KMS-11 (cell line): ENCODE results near the gene COPE.

Source experiments
- H2AFZ ChIP-seq: fragments of 200-600 bp; sonication (generic); 2 replicates; pipeline ENCODE4 v1.6.1; 2016; ENCODE audit warnings: antibody characterized with exemption, mixed run types, low read depth
- H3K27ac ChIP-seq: fragments of 200-600 bp; sonication (generic); 2 replicates; pipeline ENCODE4 v1.6.1; 2016; ENCODE audit warnings: mild to moderate bottlenecking, mixed run types
- H3K27me3 ChIP-seq: fragments of 200-600 bp; sonication (generic); 2 replicates; pipeline ENCODE4 v1.6.1; 2017; ENCODE audit warnings: mild to moderate bottlenecking, low read depth, mixed run types, moderate library complexity; ENCODE audit not compliant: insufficient read depth
- H3K36me3 ChIP-seq: fragments of 200-600 bp; sonication (generic); 2 replicates; pipeline ENCODE4 v1.6.1; 2017; ENCODE audit warnings: mild to moderate bottlenecking, mixed run types; ENCODE audit not compliant: insufficient read depth
- H3K4me1 ChIP-seq: fragments of 200-600 bp; sonication (generic); 2 replicates; pipeline ENCODE4 v1.6.1; 2016; ENCODE audit warnings: mild to moderate bottlenecking, low read depth, mixed run types; ENCODE audit not compliant: poor library complexity, severe bottlenecking
- H3K4me2 ChIP-seq: fragments of 200-600 bp; sonication (generic); 2 replicates; pipeline ENCODE4 v1.7.0; 2016; ENCODE audit warnings: mild to moderate bottlenecking, mixed run types
- H3K4me3 ChIP-seq: fragments of 200-600 bp; sonication (generic); IDR thresholded peaks from 2 replicates; pipeline ENCODE4 v1.6.1; 2017; ENCODE audit warnings: low read depth, low read length, mixed read lengths; ENCODE audit not compliant: insufficient read depth
- H3K79me2 ChIP-seq: fragments of 200-600 bp; sonication (generic); 2 replicates; pipeline ENCODE4 v1.6.1; 2016; ENCODE audit warnings: low read depth, mixed run types; ENCODE audit not compliant: insufficient read depth
- H3K9ac ChIP-seq: fragments of 200-600 bp; sonication (generic); 2 replicates; pipeline ENCODE4 v1.6.1; 2016; ENCODE audit warnings: mild to moderate bottlenecking, mixed run types
- H4K20me1 ChIP-seq: fragments of 200-600 bp; sonication (generic); 2 replicates; pipeline ENCODE4 v1.6.1; 2016; ENCODE audit warnings: mild to moderate bottlenecking, mixed run types; ENCODE audit not compliant: insufficient read depth
- TF ChIP-seq, protein P1 (sequence below): fragments of 200-600 bp; sonication (generic); conservative IDR thresholded peaks from 2 replicates; pipeline ENCODE4 v1.6.1; 2017; ENCODE audit warnings: low read depth, mild to moderate bottlenecking, antibody characterized with exemption, low read length, moderate library complexity, mixed read lengths

The COPE gene

DNA sequence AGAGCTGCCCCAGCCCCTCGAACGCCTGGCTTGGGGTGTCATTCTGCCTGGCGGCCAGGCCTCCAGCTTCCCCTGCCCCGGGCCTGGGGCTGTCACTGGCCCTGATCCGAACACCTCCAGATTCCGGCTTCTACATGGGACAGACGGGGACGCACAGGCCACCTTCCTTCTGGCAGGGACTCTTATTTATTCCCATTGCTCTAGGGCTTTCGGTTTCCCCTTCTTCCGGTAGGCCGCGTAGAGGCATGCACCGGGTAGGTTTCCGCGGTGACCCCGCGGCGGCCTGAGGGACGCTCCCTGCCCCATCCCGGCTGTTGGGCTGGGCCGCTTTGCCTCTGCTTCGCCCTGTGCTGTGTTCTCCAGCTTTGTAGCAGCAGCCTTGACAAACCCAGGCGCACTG is 51.4 kb downstream of the COPE start:
- H4K20me1 ChIP-seq: no peaks in the 10 kb centered on the region
- no peak overlapping the region for H2AFZ ChIP-seq
- no peak overlapping the region for H3K4me3 ChIP-seq
- no peak overlapping the region for H3K27ac ChIP-seq
- H3K4me2 ChIP-seq: no peak overlapping the region
- H3K27me3 ChIP-seq: no peaks in the 10 kb centered on the region
- no peak overlapping the region for H3K9ac ChIP-seq
- no peaks in the 10 kb centered on the region for H3K79me2 ChIP-seq
- TF ChIP-seq, protein P1, sequence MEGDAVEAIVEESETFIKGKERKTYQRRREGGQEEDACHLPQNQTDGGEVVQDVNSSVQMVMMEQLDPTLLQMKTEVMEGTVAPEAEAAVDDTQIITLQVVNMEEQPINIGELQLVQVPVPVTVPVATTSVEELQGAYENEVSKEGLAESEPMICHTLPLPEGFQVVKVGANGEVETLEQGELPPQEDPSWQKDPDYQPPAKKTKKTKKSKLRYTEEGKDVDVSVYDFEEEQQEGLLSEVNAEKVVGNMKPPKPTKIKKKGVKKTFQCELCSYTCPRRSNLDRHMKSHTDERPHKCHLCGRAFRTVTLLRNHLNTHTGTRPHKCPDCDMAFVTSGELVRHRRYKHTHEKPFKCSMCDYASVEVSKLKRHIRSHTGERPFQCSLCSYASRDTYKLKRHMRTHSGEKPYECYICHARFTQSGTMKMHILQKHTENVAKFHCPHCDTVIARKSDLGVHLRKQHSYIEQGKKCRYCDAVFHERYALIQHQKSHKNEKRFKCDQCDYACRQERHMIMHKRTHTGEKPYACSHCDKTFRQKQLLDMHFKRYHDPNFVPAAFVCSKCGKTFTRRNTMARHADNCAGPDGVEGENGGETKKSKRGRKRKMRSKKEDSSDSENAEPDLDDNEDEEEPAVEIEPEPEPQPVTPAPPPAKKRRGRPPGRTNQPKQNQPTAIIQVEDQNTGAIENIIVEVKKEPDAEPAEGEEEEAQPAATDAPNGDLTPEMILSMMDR: no peak
- no peaks in the 10 kb centered on the region for H3K4me1 ChIP-seq
- peaks cover 3% of the 10 kb centered on the region; the same call in 1 of the 2 replicates for H3K36me3 ChIP-seq

DNA sequence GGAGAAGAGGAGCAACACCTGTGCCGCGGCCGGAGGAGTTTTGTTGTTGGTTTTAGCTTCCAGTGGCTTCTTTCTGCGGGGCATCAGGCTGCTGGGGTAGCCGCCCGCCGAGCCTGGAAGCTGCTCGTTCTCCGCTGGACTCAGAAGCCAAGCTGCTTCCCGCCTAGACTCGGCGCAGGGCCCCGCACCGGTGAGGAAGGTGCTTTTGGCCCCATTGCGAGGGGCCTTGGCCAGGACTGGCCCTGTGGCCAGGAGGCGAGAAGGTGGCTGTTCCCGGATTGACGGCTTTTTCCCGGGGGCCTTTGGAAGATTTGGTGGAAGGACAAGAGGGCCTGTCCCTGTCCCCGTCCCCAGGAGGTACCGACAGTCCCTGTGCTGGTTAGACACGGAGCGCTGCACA is 52.0 kb downstream of the COPE start:
- no peaks in the 10 kb centered on the region for H4K20me1 ChIP-seq
- TF ChIP-seq, protein P1: no peak
- no peaks in the 10 kb centered on the region for H3K79me2 ChIP-seq
- H3K27me3 ChIP-seq: no peaks in the 10 kb centered on the region
- H3K4me3 ChIP-seq: no peak overlapping the region
- no peaks in the 10 kb centered on the region for H3K4me1 ChIP-seq
- H3K9ac ChIP-seq: no peak overlapping the region
- no peak overlapping the region for H2AFZ ChIP-seq
- H3K36me3 ChIP-seq: peaks cover 3% of the 10 kb centered on the region; the same call in 1 of the 2 replicates
- no peak overlapping the region for H3K27ac ChIP-seq
- H3K4me2 ChIP-seq: no peak overlapping the region

DNA sequence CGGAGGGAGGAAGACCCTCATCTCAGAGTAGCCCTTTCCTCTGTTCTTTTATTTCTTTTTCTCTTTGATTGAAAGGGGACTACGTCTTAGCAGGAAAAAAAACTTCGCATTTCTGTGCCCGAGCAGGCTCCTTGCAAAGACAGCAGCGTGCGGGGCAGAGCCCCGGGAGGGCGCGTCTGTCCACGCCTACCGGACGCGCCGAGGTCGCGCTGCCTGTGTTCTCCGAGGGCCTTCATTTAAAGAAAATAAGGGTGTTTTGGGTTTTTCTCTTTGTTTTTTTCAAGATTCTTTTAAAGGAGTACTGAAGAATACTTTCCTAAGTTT is 52.4 kb downstream of the COPE start:
- H3K4me2 ChIP-seq: no peak overlapping the region
- TF ChIP-seq, protein P1: peak; percentile 2; the same call in 1 of the 2 replicates
- no peak overlapping the region for H3K27ac ChIP-seq
- H3K4me3 ChIP-seq: no peak overlapping the region
- H3K79me2 ChIP-seq: no peaks in the 10 kb centered on the region
- peaks cover 3% of the 10 kb centered on the region; the same call in 1 of the 2 replicates for H3K36me3 ChIP-seq
- no peaks in the 10 kb centered on the region for H4K20me1 ChIP-seq
- no peaks in the 10 kb centered on the region for H3K4me1 ChIP-seq
- no peak overlapping the region for H2AFZ ChIP-seq
- H3K9ac ChIP-seq: no peak overlapping the region
- no peaks in the 10 kb centered on the region for H3K27me3 ChIP-seq

DNA sequence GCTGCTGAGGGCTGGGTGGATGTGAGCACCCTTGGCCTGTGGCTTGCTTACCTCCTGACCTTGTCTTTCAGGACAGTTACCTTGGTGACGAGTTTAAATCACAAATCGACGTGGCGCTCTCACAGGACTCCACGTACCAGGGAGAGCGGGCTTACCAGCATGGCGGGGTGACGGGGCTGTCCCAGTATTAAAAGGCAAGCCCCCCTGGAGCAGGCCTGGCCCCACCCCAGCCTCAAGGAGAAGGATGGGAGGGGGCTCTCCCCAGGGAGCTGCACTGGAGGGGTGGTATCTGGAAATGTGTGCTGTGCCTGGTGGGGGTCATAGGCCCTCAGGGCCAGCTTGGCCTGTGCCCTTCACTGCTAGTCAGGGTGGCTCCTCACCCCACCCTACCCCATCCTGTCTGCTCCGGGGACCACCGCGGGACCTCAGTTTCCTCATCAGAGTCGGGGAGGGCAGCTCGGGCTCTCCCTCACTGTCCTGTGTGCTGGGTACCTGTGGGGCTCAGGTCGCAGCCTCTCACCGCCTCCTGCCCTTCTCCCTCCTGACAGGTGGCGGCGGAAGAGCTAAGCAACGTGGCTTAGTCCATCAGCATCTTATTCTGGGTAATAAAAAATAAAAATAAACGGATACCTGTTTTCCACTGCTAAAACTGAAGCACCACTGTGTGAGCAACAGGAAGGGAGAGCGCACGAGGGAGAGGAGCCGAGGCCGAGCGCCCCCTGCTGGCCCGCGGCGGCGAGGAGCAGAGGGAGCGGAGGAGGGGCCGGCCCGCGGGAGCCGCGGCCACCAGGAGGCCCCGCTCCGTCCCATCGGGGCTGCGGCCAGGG is 53.0 kb downstream of the COPE start:
- H3K36me3 ChIP-seq: peaks cover 3% of the 10 kb centered on the region; the same call in 1 of the 2 replicates
- no peak overlapping the region for H3K4me3 ChIP-seq
- no peak overlapping the region for H3K27ac ChIP-seq
- H3K4me2 ChIP-seq: no peak overlapping the region
- TF ChIP-seq, protein P1: peak; percentile 70
- no peak overlapping the region for H3K9ac ChIP-seq
- H4K20me1 ChIP-seq: no peaks in the 10 kb centered on the region
- H3K4me1 ChIP-seq: no peaks in the 10 kb centered on the region
- H3K27me3 ChIP-seq: no peaks in the 10 kb centered on the region
- H3K79me2 ChIP-seq: no peaks in the 10 kb centered on the region
- H2AFZ ChIP-seq: no peak overlapping the region
